HG03378 (cell line): ENCODE results near the gene SCN5A.
A peak's percentile ranks its signal among the peaks of the same experiment; 100 is the strongest.

Experiments
- ATAC-seq: cut with Tn5 transposase; IDR thresholded peaks from one replicate; pipeline ENCODE4 v1.9.1; 2021; ENCODE audit warnings: mild to moderate bottlenecking, moderate library complexity; ENCODE audit not compliant: unreplicated experiment

SCN5A gene

GRCh38 chr3:38649500-38650247 is at the start of gene SCN5A:
SCN5A (minus strand) TSS chr3:38649687; CDS start chr3:38633307, 16,380 bp downstream.
- no peak for ATAC-seq

DNA sequence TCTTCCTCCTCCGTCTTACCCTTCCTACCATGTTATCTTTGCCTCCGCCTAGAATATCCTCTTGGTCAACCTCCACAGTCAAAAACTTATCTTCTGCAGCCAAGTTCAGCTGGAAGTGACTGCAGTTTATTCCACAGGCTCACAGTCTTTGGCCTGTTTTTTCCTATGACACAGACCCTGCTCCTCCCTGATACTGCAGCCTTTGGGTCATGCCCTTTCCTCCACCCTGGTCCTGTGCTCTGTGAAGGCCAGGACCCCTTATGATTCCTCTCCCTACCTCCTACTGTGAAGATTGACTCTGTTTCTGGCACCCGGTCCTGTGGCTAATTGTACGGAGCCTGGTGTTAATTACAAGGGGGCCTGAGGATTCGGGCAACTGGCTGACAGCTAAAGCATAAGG is 49.3 kb upstream of the SCN5A start:
- ATAC-seq, result no peak

DNA sequence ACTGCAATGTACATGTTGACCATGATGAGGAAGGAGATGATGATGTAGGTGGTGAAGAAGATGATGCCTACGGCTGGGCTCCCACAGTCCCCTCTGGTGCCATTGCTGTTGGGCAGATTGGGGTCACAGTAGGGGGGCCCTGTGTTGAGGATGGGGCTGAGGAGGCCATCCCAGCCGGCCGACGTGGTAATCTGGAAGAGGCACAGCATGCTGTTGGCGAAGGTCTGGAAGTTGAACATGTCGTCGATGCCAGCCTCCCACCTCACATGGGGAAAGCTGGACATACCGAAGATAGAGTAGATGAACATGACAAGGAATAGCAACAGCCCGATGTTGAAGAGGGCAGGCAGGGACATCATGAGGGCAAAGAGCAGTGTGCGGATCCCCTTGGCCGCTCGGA is 48.6 kb upstream of the SCN5A start:
- ATAC-seq, result no peak

GRCh38 chr3:38696034-38696433 is 46.5 kb upstream of the SCN5A start:
- ATAC-seq, result no peak

DNA sequence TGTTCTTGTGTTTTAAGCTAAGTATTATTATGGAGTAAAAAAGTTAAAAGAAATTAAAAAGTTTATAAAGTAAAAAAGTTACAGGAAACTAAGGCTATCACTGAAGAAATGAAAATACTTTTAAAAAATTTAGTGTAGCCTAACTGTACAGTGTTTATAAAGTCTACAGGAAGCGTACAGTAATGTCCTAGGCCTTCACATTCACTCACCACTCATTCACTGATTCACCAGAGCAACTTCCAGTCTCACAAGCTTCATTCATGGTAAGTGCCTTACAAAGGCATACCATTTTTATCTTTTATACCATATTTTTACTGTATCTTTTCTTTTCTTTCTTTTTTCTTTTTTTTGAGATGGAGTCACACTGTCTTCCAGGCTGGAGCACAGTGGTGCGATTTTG is 40.7 kb upstream of the SCN5A start:
- no peak for ATAC-seq

DNA sequence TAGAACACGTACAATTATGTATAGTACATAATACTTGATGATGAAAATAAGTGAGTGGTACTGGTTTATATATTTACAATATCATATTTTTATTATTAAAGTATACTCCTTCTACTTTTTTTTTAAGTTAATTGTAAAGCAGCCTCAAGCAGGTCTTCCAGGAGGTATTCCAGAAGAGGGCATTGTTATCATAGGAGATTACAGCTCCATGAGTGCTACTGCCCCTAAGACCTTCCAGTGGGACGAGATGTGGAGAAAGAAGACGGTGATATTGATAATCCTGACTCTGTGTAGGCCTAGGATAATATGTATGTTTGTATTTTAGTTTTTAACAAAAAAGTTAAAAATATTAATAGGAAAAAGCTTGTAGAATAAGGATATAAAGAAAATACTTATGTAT is 40.3 kb upstream of the SCN5A start:
- ATAC-seq, result no peak

DNA sequence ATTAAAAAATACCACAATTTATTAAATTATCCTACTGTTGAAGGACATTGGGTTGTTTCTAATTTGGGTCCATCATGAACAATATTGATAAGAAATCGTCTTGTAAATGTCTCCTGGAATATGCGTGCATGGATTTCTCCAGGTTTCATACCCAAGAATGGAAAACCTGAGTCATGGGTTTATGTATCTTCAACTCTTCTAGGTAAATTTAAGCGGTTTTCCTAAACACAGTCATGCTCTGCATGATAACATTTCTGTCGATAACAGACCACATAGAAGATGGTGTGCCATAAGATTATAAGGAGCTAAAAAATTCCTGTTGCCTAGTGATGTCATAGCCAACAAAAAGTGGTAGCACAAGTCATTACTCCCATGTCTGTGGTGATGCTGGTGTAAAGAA is 39.9 kb upstream of the SCN5A start:
- ATAC-seq, result no peak

- no peak for ATAC-seq
Observed at GRCh38 chr3:38687321-38687720, 37.8 kb upstream of the SCN5A start.

GRCh38 chr3:38684546-38684945 is 35.1 kb upstream of the SCN5A start:
- ATAC-seq, result no peak

- no peak for ATAC-seq
Observed at GRCh38 chr3:38669668-38670067, 20.2 kb upstream of the SCN5A start.

- no peak for ATAC-seq
Observed at GRCh38 chr3:38662544-38662943, 13.1 kb upstream of the SCN5A start.

- ATAC-seq, result no peak
Observed at GRCh38 chr3:38658841-38659240, 9.4 kb upstream of the SCN5A start.

- ATAC-seq, result no peak
Observed at GRCh38 chr3:38657369-38657768, 7.9 kb upstream of the SCN5A start.

DNA sequence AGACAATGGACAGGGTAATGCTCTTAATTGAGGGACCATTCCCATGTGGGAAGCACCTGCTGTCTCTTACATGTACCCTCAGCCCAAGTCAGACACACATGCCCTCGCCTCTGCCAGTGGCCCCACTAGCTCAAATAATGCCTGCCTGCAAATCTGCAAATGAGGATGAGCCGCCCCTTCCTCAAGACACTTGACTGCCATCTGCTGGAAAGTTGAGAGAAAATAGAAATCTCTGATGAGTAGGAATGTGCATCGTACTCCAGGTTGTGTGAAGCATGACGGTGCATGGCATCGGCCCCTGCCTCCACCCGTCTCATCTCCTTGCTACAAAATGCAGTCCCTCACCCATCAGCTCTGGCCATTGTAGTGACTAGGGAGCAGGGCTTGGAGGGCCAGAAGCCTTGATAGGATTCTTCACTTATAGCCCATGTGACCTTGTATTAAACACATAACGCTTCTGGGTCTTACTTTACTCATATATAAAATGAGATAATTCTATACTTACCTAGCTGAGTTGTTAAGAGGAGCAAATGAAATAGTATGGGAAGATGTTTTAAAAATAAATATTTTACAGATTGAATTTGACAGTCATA is 6.3 kb upstream of the SCN5A start:
- no peak for ATAC-seq

- ATAC-seq, result no peak
Observed at GRCh38 chr3:38653685-38654537, 4.4 kb upstream of the SCN5A start.

- ATAC-seq, result no peak
Observed at GRCh38 chr3:38652934-38653333, 3.4 kb upstream of the SCN5A start.

DNA sequence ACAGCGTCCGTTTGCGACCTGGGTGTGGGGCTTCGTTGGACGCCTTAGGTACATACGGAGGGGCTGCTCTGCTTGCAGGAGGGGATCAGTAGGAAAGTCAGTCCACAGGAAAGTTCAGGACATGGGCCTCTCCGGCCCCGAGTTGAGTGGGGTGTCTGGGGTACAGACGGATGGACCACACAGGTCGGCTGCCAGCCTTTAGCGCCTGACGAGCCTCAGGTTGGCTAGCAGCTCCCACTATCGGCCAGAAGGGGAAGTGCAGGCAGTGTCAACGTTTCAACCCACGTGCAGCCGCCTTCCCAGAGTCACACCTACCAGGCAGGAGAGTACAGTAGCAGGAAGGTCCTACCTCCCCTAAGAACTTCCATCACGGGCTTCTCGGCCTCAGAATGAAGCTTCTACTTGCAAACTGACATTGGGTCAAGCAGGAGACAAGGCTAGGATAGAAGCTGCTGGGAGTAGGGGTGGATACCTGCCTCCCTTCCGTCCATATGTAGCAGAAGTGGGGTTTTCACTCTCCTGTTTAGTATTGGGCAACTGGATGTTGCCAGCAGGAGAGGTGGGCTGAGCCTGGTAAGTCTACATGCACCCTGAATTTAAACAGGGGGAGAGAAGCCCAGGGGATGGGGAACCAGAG is 1.8 kb upstream of the SCN5A start:
- ATAC-seq, result peak; percentile 75

GRCh38 chr3:38650248-38650951 is 913 bp upstream of the SCN5A start:
- no peak for ATAC-seq

DNA sequence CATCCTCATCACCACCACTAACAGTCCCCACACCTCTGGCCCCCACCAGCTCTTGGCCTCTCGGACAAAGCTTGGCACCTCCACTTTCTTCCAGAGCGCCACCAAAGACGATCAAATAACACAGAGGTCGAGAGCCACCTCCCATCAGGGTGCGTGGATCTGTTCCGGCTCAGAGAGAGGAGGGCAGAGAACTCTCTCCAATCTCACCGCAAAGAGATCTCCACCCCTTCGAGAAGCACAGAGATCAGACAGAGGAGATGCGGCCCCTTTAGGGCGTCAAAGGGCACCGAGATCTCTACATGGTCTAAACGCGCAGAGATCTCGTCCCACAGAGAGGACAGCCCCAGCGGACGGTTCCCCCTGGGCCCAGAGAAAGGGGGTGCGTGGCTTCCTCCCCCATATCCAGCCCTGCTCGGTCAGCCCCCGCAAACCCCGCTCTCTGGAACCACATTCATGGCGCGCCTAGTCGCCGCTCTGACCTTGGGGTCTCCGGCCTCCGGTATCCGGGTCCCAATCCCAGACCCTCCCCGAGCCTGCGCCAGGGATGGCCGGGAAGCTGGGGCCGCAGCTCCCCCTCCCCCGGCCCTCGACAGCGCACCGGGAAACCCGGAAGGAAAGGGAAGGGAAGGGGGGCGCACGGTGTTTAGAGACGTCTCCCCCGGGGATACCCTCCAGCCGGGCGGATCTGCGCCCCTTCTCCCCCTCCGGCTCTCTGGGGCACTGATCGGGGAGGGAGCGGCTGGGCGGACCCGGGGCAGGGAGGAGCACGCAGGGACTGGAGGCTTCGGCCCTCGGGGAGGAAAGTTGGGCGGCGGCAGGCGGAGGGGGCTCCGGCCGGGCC is 608 bp downstream of the SCN5A start:
- no peak for ATAC-seq
